Activated CD8-positive, alpha-beta memory T cell treated with anti-CD3 and anti-CD28 coated beads for 24 hours (primary cell): ENCODE results near the gene ARNT2.

Experiments
- DNase-seq: peaks from one replicate; pipeline ENCODE4 v3.0.0-alpha.2; 2020

Gene ARNT2

DNA sequence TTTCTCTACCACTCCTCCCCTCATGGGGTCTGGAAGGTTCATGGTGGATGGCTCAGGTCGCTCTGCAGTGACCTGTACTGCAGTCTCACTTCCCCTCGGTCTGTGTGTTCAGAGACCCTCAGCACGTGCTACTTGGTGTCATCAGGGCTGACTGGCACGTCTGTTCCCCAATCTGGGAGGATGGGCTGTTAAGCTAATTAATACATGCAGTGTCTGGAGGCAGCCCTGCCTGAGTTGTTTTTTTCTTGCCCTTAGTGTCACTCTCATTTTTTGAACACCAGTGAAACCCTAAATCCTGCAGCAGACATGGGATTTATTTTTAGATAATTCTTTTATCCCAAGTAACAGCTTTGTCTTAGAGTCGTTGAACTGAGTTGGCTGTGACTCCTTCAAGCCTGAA, 64.6 kb downstream of the ARNT2 start:
- no peak for DNase-seq

DNA sequence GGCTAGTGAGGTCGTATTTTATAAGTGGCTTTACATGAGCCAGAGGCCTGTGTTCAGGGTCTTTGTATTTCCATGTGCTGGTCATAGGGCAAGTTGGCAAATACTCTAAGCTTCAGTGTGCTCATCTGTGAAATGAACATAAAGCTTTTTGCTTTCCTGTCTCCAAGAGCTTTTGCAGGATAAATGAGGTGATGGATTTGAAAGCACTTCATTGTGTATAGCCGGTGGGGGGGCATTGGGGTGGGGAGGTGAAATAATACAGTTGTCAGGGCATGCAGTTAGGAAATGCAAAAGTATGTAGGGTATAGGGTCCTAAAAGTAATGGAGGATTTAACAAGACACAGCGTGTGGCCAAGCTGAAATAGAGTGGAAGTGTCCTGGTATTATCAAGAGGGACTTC, 67.7 kb downstream of the ARNT2 start:
- DNase-seq = no peak

DNA sequence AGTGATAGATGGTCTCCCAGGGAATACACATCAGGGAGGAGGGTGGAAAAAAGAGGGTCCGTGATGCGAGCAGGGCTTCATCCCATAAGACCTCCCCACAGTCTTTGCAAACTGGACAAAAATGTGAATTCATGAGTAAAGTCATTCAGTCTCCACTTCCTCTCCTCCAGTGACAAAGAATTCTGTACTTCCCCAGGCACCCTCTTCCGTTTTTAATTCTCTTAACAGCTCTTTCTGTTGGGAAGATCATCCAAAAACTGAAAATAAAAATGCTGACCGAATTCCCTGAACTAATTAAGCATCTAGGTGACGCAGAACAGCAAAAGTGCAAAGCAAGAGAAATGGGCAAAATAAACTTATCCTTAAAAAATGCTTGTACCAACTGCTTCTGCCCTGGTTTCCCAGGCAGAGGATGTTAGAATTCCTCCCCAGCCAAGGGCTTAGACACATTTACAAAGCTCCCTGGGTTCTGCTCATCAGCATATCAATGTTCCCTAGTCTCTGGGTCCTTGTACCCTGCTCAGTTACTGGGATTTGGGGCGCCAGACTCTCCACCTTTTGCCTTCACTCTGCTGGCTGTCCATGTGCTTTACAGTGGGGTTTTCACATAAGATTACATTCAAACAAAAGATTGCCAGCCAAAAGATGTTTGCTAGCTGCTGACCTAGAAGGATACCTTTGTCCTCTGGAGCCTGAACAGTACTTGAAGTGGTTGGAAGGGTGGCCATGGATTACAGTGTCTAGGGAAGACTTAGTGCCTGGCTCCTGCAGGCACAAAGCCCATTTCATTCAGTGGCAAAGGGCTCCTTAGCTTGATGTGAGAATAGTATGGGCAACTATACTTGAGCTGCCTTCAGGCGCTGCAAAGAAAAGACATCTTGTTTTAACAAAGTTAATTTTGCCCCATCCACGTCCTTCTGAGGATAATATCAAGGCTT, 69.4 kb downstream of the ARNT2 start:
- DNase-seq = no peak

DNA sequence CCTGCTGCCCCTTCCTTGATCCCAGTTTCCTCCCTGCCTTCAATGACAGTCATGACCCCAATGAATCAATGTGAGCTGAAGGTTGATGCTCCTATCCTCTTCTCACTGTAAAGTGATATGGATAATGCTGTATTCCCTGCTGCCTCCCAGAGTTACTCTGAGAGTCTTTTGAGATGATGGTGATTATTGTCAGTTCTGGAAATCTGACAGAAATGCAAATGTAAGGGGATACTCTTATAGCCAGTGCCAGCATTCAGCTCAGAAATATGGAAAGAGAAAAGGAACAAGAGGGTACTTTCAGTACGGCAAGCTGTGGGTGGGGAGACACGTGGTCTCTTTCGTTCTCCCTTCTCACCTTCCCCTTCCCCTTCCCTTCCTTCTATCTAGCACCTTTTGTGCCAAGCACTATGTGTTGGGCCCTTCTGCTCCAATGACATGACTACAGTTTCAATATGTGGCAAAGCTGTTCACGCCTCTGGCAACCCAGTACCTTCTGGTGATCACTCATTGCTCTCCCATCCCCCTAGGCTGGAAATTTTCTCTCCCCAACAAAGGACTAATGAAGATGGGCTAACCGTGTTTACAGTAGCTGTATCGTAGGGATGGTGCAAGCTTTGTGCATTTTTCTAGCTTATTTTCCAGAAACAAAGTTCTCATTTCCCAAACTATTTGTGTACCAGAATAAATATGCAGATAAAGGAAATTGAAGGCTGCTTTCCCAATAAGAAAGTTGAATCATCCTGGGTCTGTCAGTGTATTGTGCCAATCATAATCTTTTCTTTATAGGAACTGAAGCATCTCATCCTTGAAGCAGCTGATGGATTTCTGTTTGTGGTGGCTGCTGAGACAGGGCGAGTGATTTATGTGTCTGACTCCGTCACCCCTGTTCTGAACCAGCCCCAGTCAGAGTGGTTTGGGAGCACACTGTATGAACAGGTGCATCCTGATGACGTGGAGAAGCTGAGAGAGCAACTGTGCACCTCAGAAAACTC, 70.3 kb downstream of the ARNT2 start:
- DNase-seq = no peak

DNA sequence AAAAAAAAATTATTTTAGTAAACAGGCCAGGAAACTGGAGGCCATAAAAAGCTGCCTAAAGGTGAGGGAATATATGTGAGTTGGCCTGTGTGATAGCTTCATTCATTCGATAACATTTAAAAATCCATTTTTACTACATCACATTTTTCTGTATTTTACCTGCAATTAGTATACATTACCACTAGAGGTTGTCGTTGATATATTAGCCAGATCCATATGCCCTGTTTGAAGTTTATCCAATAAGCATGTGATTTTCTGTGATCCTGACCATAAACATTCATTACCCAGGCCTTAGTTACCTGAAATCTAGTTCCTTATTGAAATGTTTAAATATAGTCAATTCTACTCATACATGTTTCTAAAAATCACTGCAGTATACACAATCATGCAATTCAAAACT, 71.4 kb downstream of the ARNT2 start:
- no peak for DNase-seq

DNA sequence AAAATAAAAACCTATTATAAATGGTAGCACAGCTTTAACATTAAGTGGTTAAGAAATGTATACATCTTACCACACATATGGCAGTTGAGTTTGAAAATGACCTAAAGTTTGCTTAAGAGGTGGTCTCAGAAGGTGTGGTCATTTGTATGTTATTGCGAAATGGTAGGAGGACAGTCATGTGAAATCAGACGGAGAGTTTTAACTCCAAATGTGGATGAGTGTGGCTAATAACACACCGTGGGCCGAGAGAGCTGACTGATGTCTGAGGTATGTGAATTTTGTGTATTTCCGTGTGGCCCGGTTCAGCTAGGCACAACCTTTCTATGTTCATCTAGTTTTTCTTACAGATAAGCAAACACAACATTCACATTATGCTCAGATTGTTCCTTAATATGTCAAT, 71.9 kb downstream of the ARNT2 start:
- no peak for DNase-seq

DNA sequence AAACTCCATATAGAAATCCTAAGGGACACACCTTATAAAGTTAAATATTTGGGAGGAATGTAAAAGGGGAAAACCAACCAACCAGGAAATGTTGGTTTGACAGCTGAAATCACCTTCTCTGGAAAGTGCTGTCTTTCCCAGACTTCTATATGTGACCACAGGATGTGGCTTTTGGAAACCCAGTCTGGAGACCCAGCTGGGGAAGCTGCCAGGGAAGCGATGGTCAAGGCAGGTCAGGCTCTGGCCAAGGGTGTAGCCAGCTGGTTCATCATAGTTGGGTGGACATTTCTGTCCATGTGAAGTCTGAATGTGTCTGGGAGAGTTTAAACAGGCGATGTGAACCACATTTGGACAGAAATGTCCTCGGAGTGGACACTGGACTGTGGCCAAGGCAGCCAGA, 73.9 kb downstream of the ARNT2 start:
- DNase-seq = no peak

DNA sequence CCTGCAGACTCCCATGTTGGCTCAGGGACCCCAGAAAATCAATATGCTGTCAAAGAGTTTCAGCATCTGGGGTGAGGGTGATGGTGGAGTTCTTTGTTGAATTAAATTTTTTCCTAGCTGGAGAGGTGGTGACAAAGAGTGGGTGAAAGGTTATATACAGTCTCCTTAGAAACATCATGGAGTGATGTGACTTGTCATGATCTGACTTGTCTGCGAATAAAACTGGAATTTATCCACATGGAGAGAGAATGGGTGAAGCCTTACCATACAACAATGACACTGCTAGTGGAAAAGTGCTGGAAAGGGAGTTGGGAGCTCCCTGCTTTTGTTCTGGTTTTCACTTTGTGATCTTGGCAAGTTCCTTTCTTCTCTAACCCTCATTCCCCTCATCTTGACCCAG, 75.0 kb downstream of the ARNT2 start:
- DNase-seq = no peak

DNA sequence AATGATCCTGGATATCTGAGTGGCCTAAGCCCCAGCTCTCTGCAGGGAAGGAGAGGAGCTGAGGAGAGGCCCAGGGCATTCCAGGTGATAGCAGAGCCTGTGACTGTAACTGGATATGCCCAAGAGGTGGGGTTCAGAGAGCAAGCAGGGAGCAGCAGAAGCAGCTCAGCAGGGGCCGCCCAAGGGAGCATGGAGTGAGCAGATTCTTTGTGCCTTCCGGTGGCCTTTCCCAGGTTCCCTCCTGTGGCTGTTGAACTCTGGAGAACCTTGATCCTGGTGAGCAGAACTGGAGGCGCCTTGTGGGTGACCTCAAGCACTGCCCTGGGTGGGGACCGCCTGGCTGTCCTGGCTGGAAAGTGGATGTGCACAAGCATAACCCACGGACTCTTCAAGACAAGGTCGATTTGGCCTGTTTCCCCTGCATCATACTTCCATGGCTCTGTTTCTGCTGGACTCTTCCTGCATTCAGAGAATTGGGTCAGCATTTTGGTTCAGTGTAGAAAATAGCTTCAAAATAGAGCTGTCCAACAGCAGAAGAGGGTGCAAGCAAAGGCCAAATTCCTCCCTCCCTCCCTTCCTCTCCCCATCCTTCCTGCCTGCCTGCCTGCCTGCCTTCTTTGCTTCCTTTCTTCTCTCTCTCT, 76.1 kb downstream of the ARNT2 start:
- DNase-seq = no peak

DNA sequence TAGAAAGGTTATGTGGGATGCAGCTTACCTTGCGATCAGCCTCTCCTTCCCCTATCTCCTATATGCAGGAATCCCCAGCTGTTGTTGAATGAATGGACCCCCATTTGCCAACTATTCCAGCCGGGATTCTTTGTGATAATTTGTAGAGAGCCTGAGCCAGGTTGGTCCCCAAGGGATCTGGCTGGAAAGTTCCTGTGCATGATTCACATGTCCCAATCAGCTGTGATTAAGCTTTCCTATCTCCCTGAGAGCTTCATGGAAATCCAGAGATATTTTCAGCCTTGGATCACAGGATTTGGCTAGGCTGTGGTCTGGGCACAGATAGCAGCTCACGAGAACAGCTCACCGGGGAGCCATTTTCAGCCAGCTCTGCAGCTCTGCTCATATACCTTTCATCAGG, 76.7 kb downstream of the ARNT2 start:
- DNase-seq = no peak

DNA sequence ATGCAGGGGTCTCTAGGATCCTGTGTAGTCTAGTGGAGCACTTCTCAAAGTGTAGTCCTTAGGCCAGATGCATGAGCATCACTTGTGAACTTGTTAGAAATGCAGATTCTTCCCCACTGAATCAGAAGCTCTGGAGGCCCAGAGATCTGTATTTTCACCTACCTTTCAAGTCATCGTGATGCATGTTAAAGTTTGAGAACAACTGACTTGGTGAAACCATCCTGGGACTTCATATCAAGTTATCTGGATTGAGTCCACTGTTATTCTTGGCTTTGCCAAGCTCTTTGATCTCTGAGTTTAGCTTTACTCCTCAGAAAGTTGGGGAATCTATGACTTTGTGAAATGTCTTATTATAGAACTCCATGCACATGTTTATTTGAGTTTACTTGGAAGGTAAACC, 78.5 kb downstream of the ARNT2 start:
- DNase-seq = no peak

DNA sequence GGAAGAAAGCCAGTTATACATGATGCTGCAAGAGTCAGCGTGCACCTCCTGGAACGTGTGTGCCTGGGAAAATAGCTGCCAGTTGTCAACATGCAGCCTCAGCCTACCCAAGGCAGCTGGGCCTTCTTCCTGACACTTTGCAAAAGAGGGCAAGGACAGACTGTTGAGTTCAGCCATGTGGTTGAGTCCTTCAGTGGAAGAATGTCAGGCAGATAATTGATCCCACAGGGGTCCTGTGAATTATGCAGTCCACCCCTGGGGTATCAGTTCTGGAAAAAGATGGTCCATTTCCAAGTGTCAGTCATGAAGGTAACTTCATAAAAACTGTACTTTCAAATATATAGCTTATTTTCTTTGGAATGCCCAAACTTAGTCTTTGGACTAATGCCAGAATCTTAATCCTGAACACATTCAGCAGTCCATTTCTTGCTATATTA, 79.6 kb downstream of the ARNT2 start:
- no peak for DNase-seq

DNA sequence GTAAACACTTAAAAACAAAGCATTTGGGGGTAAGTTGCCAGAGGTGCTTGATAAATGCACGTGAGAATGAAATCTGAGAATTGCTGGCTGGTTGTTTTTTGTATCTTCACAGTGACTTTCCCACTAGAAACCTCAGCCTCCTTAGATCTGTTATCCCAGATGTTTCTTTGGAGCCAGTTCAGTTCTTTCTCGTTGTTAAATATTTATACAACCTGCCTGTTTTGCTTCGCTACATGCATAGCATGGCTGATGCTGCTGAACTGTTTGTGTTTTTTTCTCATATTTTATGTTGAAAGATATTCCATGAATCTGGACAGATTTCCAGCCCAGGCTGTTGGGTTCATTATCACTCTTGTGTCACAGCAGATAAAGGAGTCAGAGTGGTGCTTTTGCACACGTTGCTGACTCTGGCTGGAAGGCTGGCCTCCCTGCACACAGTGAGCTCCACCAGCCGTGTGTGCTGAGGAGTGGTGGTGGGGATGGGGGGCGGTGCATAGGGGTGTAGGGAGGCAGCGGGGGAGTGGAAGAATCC, 80.2 kb downstream of the ARNT2 start:
- DNase-seq = no peak

DNA sequence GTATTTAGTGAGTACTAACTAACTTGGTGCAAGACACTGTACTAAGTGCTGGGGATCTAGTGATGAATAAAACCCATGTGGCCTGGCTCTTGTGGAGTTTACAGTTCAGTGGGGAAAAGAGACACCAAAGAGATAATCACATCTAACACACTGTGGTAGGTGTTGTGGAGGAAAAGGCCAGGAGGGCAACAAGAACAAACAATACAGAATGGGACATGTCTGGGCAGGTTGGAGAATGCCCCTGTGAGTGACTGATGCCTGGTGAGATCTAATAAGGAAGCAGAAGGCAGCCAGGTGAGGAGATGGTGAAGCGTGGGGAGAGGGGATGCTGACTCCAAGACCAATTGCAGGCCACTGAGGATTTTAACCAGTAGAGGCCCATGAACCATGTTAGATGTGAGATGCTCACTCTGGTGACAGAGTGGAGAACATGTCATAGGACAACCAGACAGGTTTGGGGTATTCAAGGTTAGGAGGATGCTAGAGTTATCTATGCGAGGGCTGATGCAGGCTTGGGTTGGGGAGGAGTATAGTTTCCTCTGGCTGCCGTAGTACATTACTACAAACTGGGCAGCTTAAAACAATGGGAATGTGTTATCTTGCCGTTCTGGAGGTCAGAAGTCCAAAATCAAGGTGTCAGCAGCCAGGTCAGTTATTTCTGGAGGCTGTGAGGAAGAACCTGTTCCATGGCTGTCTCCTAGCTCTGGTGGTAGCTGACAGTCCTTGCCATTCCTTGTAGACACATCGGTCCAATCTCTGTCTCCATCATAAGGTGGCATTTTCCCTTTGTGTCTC, 81.4 kb downstream of the ARNT2 start:
- no peak for DNase-seq

DNA sequence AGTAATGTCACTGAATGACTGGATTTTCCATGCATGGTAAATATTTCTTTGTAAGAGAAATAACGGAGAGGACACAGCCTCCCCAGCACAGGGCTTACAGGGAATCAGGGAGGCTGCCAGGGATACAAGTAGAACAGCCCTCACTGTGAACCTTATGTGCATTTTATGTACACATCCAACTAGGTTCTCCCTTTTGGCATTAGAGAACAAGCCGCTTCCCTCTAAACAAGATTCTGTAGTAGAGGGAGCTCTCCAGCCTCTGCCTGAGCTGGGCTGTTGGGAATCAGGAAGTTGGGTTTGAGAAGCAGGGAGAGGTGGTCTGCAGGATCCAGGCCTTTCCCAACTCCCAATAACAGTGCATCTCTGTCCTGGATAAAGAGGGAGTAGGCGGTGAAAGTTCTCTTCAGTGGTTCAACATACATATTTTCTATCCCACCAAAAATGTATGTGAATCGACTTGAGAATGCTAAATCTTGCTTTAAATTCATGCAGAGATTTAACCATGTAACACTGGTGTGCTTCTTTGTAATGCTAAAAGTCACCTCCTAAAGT, 83.7 kb downstream of the ARNT2 start:
- no peak for DNase-seq

DNA sequence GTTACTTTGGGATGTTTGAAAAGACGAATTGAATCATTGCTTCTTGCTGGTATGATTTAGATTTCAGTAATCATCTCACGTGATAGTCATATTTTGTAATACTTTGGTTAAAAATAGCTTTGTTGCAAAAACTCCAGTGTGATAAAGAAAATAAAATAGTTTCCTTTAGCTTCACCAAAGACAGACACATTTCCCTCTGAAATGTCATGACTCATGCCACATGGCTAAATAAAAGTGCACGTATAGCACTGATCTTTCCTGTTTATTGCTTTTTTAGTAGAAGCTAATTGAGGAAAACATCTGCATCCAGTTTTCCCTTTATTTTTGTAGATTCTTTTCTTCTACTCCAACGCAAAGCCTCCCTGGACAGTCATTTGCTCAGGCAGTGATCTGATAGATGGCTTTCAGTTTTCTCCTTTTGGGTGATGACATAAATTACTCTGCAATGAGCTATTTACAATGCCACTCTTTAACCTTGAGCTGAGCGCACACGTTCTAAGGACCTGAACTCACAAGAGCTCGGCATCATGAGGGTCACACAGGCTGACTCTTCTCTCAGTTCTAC, 84.9 kb downstream of the ARNT2 start:
- no peak for DNase-seq

DNA sequence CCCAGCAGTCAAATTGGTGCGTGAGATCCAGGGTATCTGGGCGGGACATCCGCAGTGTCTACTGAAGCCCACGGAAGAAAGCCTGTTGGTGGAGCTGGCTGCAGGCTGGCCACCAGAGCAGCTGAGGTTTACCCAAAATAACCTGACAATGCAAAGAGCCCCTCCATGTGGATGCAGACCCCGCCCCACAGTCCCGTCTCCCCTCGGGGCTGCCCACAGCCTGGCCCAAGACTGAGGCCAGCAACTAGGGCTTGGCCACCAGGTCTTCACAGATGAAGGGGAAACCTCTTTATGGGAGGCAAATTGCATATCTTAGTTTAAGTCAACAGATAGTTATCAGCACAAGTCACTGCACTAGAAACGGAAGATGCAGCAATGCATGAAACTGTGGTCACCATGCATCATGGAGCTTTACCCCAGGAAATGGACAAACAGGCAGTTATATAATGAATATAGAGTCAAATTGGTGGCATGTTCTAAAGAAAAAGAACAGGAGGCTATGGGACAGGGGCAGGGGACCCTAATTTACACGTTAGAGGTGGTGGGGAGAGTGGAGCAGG, 86.3 kb downstream of the ARNT2 start:
- DNase-seq = no peak

DNA sequence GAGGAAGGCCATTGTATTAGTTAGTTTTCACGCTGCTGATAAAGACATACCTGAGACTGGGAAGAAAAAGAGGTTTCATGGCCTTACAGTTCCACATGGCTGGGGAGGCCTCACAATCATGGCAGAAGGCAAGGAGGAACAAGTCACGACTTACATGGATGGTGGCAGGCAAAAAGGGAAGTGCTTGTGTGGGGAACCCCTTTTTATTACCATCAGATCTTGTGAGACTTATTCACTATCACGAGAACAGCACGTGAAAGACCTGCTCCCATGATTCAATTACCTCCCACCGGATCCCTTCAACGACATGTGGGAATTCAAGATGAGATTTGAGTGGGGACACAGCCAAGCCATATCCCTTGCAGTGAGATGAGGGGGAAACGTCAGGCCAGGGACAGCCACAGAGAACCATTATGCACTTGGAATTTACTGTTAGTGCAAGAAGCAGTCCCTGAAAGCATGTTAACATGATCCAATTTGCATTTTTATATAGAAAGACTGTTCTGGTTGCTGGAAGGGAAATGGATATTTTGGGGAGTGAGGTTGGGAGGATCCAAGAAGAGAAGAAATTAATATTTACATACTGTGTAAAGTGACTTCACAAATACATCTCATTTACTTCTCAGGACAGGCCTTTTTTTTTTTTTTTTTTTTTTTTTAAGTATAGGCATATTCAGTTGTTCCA, 87.1 kb downstream of the ARNT2 start:
- DNase-seq = no peak

DNA sequence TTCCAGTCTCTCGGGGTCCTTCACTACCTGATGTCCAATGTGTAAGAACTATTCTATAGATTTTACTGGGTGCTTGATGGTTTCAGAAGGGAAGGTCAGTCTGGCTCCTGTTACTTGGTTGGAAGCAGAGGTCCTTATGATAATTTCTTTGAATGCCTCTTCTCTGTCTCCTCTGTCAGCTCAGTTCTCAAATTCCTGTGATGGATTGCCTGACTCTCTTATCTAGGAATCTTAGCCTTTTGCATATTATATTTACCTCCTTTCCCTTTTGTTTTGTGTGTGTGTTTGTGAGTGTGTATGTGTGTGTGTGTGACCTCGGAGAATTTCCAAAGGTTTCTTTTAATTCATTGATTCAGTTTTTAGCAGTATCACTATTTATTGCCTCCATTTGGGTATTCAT, 88.2 kb downstream of the ARNT2 start:
- no peak for DNase-seq

DNA sequence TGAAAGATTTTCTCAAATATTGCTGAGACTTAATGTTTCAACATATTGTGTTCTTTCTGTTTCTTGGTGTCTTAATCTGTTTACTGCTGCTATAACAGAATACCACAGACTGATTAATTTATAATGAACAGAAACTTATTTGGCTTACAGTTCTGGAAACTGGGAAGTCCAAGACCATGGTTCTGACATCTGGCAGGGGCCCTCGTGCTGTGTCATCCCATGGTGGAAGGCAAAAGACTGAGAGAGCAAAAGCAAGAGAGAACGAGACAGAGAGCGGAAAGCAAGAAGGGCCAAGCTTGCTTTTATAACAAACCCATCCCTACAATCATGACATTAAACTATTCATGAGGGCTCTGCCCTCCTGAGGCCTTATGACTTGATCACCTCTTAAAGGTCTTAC, 88.7 kb downstream of the ARNT2 start:
- no peak for DNase-seq
